ENCODE data around the gene LRRC8D. TPM values are rescaled to one million over a fixed set of nuclear protein-coding genes. Genes with fewer than 3 reads are reported as not detected.
"Not testable (repeated sequence)": the region's sequence is repeated elsewhere in the genome, so short reads cannot be mapped to it uniquely, and the experiment has no call there.

The LRRC8D gene
- 43.3 and 45.0 TPM in 2 replicates for total RNA-seq

DNA sequence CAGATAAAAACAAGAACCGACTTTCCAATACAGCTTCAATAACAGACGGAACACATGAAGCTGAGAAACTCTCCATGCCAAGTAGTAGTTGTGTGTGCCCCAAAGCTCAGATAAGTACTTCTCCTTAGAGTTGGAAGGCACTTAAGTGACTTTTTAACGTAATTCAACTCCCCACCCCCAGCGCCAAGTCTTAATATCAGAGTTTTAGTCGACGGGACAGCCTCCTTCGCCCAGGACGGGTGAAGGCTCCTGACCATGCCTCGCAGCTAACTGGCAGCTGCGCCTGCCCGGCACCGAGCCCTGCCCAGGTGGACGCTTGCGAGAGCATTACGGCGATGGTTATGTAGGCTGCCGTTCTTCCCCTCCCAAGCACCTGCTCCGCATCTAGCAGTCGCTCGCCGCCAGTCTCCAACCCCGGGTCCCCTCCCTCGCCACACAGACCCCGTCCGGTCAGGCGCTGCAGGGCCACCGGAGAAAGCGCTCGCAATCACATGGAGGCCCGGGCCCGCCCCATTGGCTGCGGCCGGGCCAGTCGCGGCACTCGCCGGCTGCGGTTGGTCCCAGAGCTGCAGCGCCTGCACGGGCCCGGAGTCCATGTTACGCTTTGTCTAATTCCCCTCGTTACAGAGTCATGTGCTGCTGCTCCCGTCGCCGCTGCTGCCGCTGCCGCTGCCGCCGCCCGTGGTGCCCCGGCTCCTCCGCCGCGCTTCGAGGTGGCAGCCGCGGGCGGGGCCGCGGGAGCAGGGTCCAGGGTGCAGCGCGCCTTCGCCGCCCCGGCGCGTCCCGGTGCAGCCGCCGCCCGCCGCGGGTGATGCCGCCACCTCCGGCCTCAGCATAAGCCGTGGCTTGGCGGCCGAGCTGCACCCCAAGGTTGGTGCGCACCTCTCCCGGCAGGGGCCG is at the start of gene LRRC8D:
Gene LRRC8D (plus strand): TSS at position 611 of the 900 bp plus-strand sequence. CDS start 112,037 bp downstream, outside the sequence.
- H3K4me3 Mint-ChIP-seq: peak within 1 kb of the TSS; percentile 84
- H3K9me3 Mint-ChIP-seq: no peaks in the 10 kb centered on the region
- H3K27me3 Mint-ChIP-seq (ENCODE audit: insufficient read depth): peaks cover 8% of the 10 kb centered on the region
- peak; percentile 72 for DNase-seq (ENCODE audit: low spot score)
- peaks cover 15% of the 10 kb centered on the region for H3K4me1 Mint-ChIP-seq (ENCODE audit: low read depth)
- peaks cover under 1% of the 10 kb centered on the region for H3K36me3 Mint-ChIP-seq (ENCODE audit: low read depth)
- intact Hi-C loops (cut with micrococcal nuclease): loop anchor here (1.0 to 2.0 kb wide), 8 partner anchors 16 to 209 kb away; partner anchors contain the start of genes LRRC8C and ZNF326
- peak within 1 kb of the TSS; percentile 68 for H3K27ac Mint-ChIP-seq

GRCh38 chr1:89771991-89772560 is 48.8 kb upstream of the LRRC8D start:
- H3K4me3 Mint-ChIP-seq: no peak overlapping the region
- DNase-seq (ENCODE audit: low spot score): no peak
- H3K4me1 Mint-ChIP-seq (ENCODE audit: low read depth): peaks cover 7% of the 10 kb centered on the region
- H3K27me3 Mint-ChIP-seq (ENCODE audit: insufficient read depth): no peaks in the 10 kb centered on the region
- no peak overlapping the region for H3K27ac Mint-ChIP-seq
- no peaks in the 10 kb centered on the region for H3K36me3 Mint-ChIP-seq (ENCODE audit: low read depth)
- intact Hi-C loops (cut with micrococcal nuclease): no loop called here
- H3K9me3 Mint-ChIP-seq: no peaks in the 10 kb centered on the region

GRCh38 chr1:89776104-89776503 is 44.7 kb upstream of the LRRC8D start:
- peaks cover 27% of the 10 kb centered on the region for H3K4me1 Mint-ChIP-seq (ENCODE audit: low read depth)
- H3K9me3 Mint-ChIP-seq; H3K4me3 Mint-ChIP-seq; intact Hi-C loops (cut with micrococcal nuclease); H3K27me3 Mint-ChIP-seq (ENCODE audit: insufficient read depth); DNase-seq (ENCODE audit: low spot score); H3K36me3 Mint-ChIP-seq (ENCODE audit: low read depth); H3K27ac Mint-ChIP-seq: not testable (repeated sequence)

DNA sequence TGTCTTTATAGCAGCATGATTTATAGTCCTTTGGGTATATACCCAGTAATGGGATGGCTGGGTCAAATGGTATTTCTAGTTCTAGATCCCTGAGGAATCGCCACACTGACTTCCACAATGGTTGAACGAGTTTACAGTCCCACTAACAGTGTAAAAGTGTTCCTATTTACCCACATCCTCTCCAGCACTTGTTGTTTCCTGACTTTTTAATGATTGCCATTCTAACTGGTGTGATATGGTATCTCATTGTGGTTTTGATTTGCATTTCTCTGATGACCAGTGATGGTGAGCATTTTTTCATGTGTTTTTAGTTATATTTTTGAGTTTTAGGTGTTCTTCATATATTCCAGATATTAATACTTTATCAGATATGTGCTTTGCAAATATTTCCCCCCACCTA is 43.6 kb upstream of the LRRC8D start:
- H3K9me3 Mint-ChIP-seq; H3K4me3 Mint-ChIP-seq; H3K27me3 Mint-ChIP-seq (ENCODE audit: insufficient read depth); H3K27ac Mint-ChIP-seq; intact Hi-C loops (cut with micrococcal nuclease); DNase-seq (ENCODE audit: low spot score); H3K36me3 Mint-ChIP-seq (ENCODE audit: low read depth): not testable (repeated sequence)
- H3K4me1 Mint-ChIP-seq (ENCODE audit: low read depth): peaks cover 39% of the 10 kb centered on the region

DNA sequence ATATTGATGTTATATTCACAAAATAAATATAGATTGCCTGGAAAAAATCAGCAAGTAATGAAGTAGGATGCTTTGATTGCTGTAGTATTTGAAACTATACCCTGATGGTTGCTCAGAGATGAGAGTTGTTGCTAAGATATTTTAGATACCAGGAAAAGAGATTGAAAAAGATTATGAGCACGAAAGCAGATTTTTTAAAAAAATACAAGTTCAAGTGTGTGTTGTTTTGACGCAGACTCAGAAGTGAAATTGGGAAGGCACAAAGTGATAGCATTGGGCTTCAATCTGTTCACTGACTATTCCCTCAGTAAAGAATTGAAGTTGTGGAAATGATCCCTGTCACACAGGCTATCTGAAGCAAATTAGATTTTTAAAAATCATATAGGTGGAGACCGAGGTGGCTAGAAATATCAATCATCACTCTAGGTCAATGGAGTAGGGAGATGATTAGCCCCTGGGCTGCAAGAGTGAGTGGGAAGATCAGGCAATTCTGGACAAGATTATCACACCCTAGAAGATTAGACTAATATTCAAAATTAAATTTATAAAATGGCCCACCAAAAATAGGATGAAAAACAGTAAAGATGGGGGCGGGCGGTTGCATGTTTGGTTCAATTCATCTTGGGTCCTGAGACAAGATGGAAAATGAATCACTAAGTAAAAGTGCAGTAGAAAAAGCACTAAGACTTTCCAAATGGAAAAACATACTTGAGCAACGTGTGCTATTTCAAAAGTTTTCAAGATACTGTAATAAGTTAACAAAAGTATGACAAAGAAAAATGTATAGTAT is 41.5 kb upstream of the LRRC8D start:
- peaks cover 52% of the 10 kb centered on the region for H3K4me1 Mint-ChIP-seq (ENCODE audit: low read depth)
- no peak for DNase-seq (ENCODE audit: low spot score)
- H3K27me3 Mint-ChIP-seq (ENCODE audit: insufficient read depth): no peaks in the 10 kb centered on the region
- intact Hi-C loops (cut with micrococcal nuclease): no loop called here
- H3K36me3 Mint-ChIP-seq (ENCODE audit: low read depth): no peaks in the 10 kb centered on the region
- peak overlapping the region; percentile 73 for H3K27ac Mint-ChIP-seq
- H3K4me3 Mint-ChIP-seq: no peak overlapping the region
- no peaks in the 10 kb centered on the region for H3K9me3 Mint-ChIP-seq

GRCh38 chr1:89780721-89781120 is 40.1 kb upstream of the LRRC8D start:
- no peak for DNase-seq (ENCODE audit: low spot score)
- intact Hi-C loops (cut with micrococcal nuclease): loop anchor here (1.0 to 2.0 kb wide), 14 partner anchors 18 to 292 kb away; partner anchors contain the start of genes LRRC8B, LRRC8C, LRRC8D and ZNF326
- H3K27ac Mint-ChIP-seq: peak overlapping the region; percentile 97
- no peaks in the 10 kb centered on the region for H3K36me3 Mint-ChIP-seq (ENCODE audit: low read depth)
- H3K27me3 Mint-ChIP-seq (ENCODE audit: insufficient read depth): peaks cover 4% of the 10 kb centered on the region
- H3K9me3 Mint-ChIP-seq: no peaks in the 10 kb centered on the region
- H3K4me3 Mint-ChIP-seq: peak overlapping the region; percentile 59
- H3K4me1 Mint-ChIP-seq (ENCODE audit: low read depth): peaks cover 48% of the 10 kb centered on the region

DNA sequence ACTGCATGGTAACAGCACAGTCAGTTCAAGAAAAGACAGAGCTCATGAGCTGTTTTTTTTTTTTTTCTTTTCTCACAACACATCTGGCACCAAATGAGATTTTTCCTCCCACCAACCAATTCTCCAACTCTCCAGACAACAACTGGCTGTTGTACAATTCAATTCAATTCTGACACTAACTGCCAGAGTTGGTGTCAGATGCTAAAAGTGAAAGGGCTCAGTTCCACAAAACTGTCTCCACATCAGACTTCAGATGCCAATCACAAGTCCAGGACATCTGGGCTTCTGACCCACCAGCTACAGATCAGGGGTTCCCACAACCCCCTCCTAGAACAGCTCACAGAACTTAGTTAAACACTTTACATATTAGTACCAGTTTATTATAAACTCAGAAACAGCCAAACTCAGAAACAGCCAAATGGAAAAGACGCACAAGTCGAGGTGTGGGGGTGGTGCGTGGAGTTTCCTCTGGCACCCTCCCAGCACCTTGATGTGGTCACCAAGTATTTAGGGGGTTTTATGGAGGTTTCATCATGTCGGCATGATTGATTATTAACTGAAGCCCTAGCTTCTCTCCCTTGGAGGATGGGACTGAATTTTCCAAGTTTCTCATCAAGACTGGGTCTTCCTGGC is 39.2 kb upstream of the LRRC8D start:
- Mint-ChIP-seq H3K36me3 (ENCODE audit: low read depth) (no peaks in the 10 kb centered on the region), H3K9me3 (no peaks in the 10 kb centered on the region), H3K27ac (peak overlapping the region; percentile 97), H3K4me1 (ENCODE audit: low read depth) (peaks cover 45% of the 10 kb centered on the region), H3K4me3 (peak overlapping the region; percentile 71), H3K27me3 (ENCODE audit: insufficient read depth) (peaks cover 4% of the 10 kb centered on the region)
- intact Hi-C loops (cut with micrococcal nuclease): loop anchor here (1.0 to 2.0 kb wide), 13 partner anchors 19 to 293 kb away; partner anchors contain the start of genes LRRC8B, LRRC8C, LRRC8D and ZNF326
- peak; percentile 25 for DNase-seq (ENCODE audit: low spot score)

DNA sequence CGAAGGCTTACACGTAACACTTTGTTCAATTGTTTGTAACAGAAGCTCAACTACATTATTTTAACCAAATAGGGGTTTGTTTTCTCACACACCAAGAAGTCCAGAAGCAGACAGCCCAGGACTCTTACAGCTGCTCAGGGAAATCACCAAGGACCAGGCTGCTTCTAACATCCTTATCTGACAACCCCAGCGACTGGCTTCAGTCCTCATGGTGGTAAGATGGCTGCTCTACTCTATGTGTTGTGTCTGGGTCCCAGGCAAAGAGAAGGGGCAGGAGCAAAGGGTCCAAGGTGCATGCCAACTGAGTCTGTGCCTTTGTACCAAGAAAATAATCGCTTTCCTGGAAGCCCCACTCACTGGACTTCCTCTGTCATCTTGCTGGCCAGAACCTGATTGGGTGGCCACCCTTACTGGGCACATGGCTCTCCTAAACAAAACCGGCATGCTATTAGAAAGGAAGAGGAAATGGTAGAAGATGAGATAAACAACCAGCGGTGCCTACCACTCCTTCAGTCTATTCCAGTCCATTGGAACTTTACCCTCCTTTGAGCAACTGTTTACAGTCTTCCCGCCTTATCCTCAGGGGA is 34.1 kb upstream of the LRRC8D start:
- Mint-ChIP-seq H3K4me3 (no peak overlapping the region), H3K27ac (peak overlapping the region; percentile 6), H3K9me3 (no peaks in the 10 kb centered on the region), H3K4me1 (ENCODE audit: low read depth) (peaks cover 19% of the 10 kb centered on the region), H3K27me3 (ENCODE audit: insufficient read depth) (peaks cover 4% of the 10 kb centered on the region), H3K36me3 (ENCODE audit: low read depth) (no peaks in the 10 kb centered on the region)
- no peak for DNase-seq (ENCODE audit: low spot score)
- intact Hi-C loops (cut with micrococcal nuclease): no loop called here

DNA sequence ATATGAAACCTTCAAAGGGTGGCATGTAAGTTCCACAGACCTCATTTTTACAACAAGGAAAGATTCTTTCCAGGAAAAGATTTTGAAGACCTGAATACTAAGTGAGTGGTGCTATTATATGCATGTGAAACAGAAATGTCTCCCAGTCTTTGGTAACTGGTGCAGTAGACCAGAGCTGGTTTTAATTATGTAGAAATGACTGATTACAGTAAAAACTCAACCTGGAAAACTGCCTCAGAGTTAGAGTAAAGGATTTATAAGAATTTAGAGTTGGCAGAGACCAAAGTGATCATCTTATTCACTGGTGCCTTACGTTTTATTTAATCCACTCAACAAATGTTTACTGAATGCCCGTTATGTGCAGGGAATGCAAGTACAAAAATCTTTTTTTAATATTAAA is 30.2 kb upstream of the LRRC8D start:
- Mint-ChIP-seq H3K27me3 (ENCODE audit: insufficient read depth) (no peaks in the 10 kb centered on the region), H3K27ac (no peak overlapping the region), H3K9me3 (no peaks in the 10 kb centered on the region), H3K4me3 (no peak overlapping the region), H3K4me1 (ENCODE audit: low read depth) (no peaks in the 10 kb centered on the region), H3K36me3 (ENCODE audit: low read depth) (no peaks in the 10 kb centered on the region)
- intact Hi-C loops (cut with micrococcal nuclease): no loop called here
- no peak for DNase-seq (ENCODE audit: low spot score)

- Mint-ChIP-seq H3K36me3 (ENCODE audit: low read depth) (no peaks in the 10 kb centered on the region), H3K9me3 (no peaks in the 10 kb centered on the region), H3K4me3 (no peak overlapping the region), H3K27ac (no peak overlapping the region), H3K27me3 (ENCODE audit: insufficient read depth) (no peaks in the 10 kb centered on the region), H3K4me1 (ENCODE audit: low read depth) (no peaks in the 10 kb centered on the region)
- intact Hi-C loops (cut with micrococcal nuclease): no loop called here
- no peak for DNase-seq (ENCODE audit: low spot score)
Measured at GRCh38 chr1:89791064-89791726, 29.6 kb upstream of the LRRC8D start.

DNA sequence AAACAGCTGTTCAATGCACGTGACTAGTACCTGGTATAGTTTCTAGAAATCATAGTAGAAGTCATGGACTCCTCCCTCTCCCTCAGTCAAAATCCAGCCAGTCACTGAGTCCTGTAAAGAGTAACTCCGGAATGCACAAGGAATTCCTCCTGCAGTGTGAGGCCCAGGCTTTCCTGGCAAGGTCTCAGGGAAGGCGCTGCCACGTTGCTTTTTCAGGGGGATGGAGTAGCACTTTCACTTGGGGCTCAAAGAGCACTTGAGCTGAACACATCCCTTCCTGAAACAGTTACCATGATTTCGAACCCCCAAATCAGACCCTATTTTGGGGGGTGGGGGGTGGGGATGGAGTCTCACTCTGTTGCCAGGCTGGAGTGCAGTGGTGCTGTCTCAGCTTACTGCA is 26.4 kb upstream of the LRRC8D start:
- DNase-seq (ENCODE audit: low spot score): no peak
- no peaks in the 10 kb centered on the region for H3K9me3 Mint-ChIP-seq
- peaks cover 9% of the 10 kb centered on the region for H3K4me1 Mint-ChIP-seq (ENCODE audit: low read depth)
- no peak overlapping the region for H3K27ac Mint-ChIP-seq
- H3K36me3 Mint-ChIP-seq (ENCODE audit: low read depth): no peaks in the 10 kb centered on the region
- no peaks in the 10 kb centered on the region for H3K27me3 Mint-ChIP-seq (ENCODE audit: insufficient read depth)
- intact Hi-C loops (cut with micrococcal nuclease): no loop called here
- H3K4me3 Mint-ChIP-seq: no peak overlapping the region

- H3K9me3 Mint-ChIP-seq; intact Hi-C loops (cut with micrococcal nuclease); DNase-seq (ENCODE audit: low spot score); H3K27ac Mint-ChIP-seq; H3K27me3 Mint-ChIP-seq (ENCODE audit: insufficient read depth); H3K36me3 Mint-ChIP-seq (ENCODE audit: low read depth); H3K4me3 Mint-ChIP-seq: not testable (repeated sequence)
- H3K4me1 Mint-ChIP-seq (ENCODE audit: low read depth): peaks cover 19% of the 10 kb centered on the region
Measured at GRCh38 chr1:89795571-89795970, 25.3 kb upstream of the LRRC8D start.
